HL-60/S4 (cell line): Measurements from ENCODE around the gene HOXD1.

Experiments
- in situ Hi-C: fragments of 300-500 bp; cut with MboI; formaldehyde crosslinking; loops from 2 replicates; pipeline ENCODE4 v1.14.3; 2022; ENCODE audit warnings: low sequenced_read_pairs

HOXD1 gene

DNA sequence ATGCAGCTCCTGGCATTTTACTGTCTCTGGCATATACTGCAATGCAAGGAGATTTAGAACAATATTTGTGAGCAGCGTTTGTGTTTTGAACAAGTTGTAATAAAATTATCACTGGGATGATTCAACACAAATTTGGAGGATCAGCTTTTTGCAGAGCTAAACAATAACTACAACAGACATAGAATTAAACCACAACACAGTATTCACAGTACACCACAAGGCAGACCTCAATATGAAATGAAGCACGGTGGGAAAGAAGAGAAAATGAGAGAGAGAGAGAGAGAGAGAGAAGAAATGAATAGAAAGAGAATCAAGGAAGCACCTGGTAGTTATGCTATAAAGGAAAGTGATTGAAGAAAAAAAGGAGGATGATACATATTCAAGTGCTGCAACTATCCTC, 39.4 kb downstream of the HOXD1 start:
- in situ Hi-C loops = no loop called here

DNA sequence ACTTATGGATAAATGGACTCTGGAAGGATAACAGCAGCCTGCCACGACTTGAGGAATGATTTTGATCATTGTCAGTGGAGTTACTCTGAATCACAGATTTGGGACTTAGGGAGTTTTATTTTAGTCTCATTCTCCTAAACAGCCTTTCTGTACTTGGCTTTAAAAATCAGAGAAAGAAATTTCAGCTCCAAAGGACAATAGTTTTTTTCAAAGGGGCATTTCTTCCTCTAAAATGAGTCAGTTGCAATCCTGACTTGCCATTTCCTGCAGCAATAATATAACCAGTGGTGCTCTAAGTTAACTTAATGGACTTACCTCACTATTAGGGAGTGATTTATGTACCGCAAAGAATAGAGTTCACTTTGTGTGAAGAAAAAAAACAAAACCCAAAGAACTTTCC, 45.7 kb downstream of the HOXD1 start:
- in situ Hi-C loops = no loop called here

DNA sequence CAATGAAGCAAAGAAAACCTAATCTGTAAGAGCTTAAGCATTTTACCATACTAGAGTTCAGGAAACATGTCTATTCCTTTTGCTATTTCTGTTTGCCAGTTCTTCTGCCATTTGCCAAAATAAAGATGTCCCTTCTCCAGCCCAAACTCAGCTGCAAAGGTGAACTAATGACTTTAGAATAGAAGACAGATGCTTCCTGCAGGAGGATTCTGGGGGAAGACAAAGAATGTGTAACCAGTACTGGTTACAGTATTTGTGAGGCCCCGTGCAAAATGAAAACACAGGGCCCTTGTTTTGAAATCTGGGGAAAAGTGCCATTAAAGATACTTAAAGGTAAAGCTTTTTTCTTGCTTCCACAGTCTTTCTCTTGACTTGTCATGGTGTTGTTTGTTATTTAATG, 46.5 kb downstream of the HOXD1 start:
- in situ Hi-C loops = no loop called here

DNA sequence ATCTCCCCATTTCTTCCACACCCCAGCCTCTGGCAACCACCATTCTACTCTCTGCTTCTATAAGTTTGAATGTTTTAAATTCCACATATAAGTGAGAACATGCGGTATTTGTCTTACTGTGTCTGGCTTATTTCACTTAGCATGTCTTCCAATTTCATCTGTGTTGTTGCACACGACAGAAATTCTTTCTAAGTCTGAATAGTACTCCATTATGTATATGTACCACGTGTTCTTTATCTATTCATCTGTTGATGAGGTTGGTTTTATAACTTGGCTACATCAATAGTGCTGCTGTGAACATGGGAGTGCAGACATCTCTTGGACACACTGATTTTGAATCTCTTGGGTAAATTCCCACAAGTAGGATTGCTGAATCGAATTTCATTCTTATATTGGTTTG, 49.0 kb downstream of the HOXD1 start:
- in situ Hi-C loops = no loop called here

DNA sequence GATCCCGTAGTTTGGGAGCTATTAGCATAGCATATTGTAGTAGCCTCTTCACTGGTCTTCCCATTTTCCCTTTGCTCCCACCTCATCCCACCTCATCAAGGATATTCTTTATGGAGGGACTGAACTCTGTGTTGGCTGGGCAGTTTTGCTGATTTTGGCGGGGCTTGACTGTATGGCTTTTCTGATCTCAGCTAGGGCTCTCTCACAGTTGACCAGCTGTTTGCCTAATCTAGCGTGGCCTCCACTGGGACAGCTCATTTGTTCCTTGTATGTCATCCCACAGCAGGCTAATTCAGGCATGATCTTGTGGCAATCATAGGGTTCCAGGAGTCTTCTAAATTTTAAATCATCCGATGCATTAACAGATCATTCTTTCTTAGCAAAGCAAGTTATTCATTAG, 50.6 kb downstream of the HOXD1 start:
- in situ Hi-C loops = no loop called here

DNA sequence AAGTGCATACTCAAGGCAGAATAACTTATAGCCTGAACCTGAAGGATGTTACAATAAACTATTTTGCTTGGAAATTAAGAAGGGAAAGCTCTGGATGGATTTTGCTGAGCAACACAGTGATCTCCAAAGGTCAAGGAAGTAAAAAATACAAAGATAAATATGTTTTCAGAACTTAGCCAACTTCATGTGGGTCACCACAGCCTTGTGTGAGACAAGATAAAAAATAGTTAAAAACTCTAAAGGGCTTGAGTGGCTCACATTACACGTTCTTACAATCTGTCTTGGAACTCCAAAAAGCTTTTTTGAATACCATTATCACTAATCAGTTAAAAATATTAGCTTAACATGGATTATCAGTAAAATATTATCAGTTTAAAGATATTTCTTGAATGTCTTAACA, 51.8 kb downstream of the HOXD1 start:
- in situ Hi-C loops = no loop called here
